Activated naive CD4-positive, alpha-beta T cell treated with Interleukin-2 at 50 U/mL for 16 hours (primary cell): ENCODE data around the gene OR1J2.

Experiments used
- DNase-seq: peaks from one replicate; pipeline ENCODE4 v3.0.0-alpha.2; 2020

OR1J2 gene

GRCh38 chr9:122552812-122553211, 42.2 kb downstream of the OR1J2 start, which contains the start of gene OR1N2:
TSS of gene OR1N2 (plus strand) at chr9:122553112. CDS start at chr9:122553212, 100 bp downstream.
- no peak for DNase-seq
